Hypothalamus (tissue), 51 donors: Measurements from ENCODE around the gene UBE2D2.

Source experiments
- DNase-seq, 51 donors: peaks; one replicate each; lab custom pipeline; 2025; lab: John Stamatoyannopoulos, UW

UBE2D2 gene

GRCh38 chr5:139633295-139634027 is 72.3 kb downstream of the UBE2D2 start:
- DNase-seq: peak in 36 of 51 donors; percentile 34 to 82 (median 62)

- no peak for DNase-seq
Observed at GRCh38 chr5:139634028-139634325, 72.8 kb downstream of the UBE2D2 start.

- DNase-seq: no peak
Observed at GRCh38 chr5:139634541-139634940, 73.4 kb downstream of the UBE2D2 start.

GRCh38 chr5:139635191-139635590 is 74.1 kb downstream of the UBE2D2 start:
- DNase-seq: no peak

GRCh38 chr5:139635606-139636206 is 74.6 kb downstream of the UBE2D2 start:
- peak in 19 of 51 donors; percentile 19 to 66 (median 42) for DNase-seq

- no peak for DNase-seq
Observed at GRCh38 chr5:139636207-139636792, 75.2 kb downstream of the UBE2D2 start.

DNA sequence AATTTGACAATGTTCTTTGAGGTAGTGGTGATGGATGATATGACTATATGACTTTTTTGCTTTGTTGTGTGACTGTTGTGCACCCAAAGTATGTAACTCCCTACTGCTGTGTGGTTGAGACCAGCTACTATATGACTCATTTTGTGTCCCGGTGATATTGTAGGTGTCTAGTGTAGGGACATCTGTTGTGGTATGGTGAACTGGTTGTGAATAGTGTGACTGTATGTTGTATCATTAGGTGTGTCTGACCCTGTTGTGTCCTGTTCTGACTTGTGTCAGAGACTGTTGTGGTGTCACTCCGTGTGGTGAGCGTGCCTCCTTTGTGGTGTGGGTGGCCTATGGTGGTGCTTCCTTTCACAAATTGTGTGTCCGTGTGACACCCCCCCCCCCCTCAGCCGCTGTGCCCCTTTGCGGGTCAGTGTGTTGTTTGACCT is 75.9 kb downstream of the UBE2D2 start:
- peak in 2 of 51 donors; percentile 47 to 58 for DNase-seq

- peak in 44 of 51 donors; percentile 35 to 87 (median 74) for DNase-seq
Observed at GRCh38 chr5:139637438-139638089, 76.4 kb downstream of the UBE2D2 start.

DNA sequence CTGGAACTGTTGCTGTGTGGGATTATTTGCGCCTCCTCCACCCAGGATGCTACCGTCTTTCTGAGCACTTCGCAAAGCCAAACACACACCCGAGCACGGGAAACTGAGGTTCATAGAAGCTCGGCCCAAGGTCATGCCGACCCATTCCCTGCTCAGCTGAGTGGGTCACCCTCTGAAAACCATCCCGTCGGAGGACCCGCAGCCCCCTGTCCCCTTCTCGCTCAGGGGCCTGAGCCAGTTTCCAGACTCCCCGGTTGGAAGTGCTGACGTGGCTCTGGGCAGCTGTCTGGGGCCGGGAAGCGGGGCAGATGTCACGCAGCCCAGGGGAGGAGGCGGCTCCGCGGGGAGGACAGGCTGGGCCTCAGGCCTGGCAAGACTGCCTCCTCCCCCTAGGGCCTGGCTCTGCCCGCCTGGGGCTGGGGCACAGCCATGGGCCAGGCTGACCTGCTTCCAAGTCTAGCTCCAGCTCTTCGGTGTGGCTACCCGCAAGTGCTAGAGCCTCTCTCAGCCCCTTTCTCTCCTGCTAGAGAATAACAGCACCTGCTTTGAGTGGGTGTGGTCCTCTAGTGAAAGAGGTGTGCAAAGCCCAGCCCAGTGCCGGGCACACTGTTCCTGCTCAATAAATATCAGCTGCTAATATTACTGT is 77.1 kb downstream of the UBE2D2 start:
- DNase-seq: peak in 42 of 51 donors; percentile 45 to 91 (median 79)

GRCh38 chr5:139638736-139639618 is 77.8 kb downstream of the UBE2D2 start:
- DNase-seq: no peak

GRCh38 chr5:139639619-139640380 is 78.7 kb downstream of the UBE2D2 start:
- peak in 26 of 51 donors; percentile 28 to 72 (median 54) for DNase-seq

DNA sequence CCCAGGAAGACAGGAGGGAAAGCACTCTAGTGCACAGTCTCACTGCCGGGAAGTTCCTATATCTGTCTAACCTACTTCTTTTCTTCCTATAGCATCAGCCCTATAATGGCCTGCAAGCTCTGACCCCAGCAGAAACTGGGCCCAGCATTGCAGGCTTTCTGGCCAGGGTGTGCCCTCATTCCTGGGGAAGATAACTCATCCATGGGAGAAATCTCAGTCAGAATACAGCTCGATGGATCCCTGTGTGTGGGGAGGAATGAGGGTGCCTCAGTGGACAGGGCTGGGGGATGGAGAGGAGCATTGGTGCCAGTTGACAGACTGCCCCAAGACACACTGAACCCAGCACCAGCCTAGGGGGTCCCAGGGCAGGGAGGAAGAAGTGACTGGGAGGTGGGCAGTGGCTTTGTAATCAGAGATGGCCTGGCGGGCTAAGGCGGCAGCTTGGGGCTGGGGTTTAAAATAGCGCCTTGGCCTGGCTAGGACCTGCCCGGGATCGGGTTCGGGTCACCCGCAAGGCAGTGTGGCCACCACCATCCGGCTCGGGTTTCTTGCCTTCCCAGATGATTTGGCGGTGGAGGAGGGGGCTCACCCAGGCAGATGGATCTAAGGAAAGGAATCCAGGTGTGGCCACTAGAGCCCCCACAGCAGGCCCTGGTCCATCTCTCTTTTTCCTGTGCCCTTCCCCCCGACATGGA is 79.4 kb downstream of the UBE2D2 start:
- no peak for DNase-seq

DNA sequence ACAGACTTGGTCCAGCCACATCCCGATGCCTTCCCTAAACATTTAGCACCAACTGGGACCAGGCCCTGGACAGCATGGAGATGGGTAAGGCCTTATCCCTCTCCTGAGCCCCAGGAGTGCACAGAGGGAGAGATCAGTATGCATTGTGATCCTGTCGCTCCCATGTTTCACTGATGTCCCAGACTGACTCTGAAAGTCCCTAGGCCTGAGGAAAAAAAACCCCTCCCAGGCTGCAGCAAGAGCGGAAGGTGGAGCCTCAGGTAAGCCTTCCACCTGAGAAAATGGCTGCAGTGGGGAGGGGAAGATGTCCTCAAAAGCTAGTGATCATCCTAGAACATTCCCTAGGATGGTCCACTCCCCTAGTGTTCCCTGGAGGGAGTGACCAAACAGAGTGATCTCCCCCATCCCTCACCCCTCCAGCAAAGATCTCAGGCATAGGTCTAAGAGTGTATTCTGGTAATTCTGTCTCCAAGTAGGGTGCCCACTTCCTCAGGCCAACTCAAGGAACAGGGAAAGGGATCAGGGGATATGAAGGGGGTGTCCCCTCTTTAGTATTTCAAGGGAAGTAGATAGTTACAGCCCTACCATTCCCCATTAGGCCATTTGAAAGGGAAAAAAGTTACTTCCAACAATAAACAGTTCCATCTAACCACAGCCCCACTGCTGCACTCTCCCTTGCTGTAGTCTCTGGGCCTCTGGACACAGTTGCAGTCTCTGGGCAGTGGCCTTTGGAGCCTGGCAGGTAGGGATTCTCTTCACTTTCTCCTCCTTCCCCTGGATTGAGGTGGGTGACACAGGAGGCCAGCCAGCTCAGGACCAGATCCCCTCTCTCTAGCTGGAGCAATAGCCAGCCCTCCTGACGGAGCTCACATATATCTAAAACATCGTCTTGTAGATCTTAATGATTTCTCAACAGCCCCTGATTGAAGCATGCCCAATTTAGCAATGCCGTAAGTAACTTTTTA is 80.3 kb downstream of the UBE2D2 start:
- DNase-seq: no peak

GRCh38 chr5:139642213-139642612 is 81.1 kb downstream of the UBE2D2 start:
- DNase-seq: no peak

GRCh38 chr5:139642891-139643871 is 82.0 kb downstream of the UBE2D2 start:
- DNase-seq: no peak

GRCh38 chr5:139644001-139644456 is 82.9 kb downstream of the UBE2D2 start:
- DNase-seq: no peak
